Measurements from ENCODE around the gene BIK. TPM values are rescaled to one million over a fixed set of nuclear protein-coding genes. Genes with fewer than 3 reads are reported as not detected.

Gene BIK
- polyA plus RNA-seq, 2 donors = 11.4 to 18.5 TPM

- WGBS, 2 donors = 67 to 72% methylated on average over 12 of the region's 12 CpGs
- Histone ChIP-seq H3K4me3 (ENCODE audit: low read depth in 1 of 2, low read length in 2 of 2) (peak overlapping the region in 1 of 2 donors; percentile 23), H3K27me3 (ENCODE audit: control insufficient read depth in 1 of 2, insufficient read depth in 2 of 2, low read length in 2 of 2) (no peaks in the 10 kb centered on the region), H3K27ac (ENCODE audit: low read depth in 2 of 2, low read length in 1 of 2) (peak overlapping the region; percentile 69 to 86), H3K9me3 (ENCODE audit: control insufficient read depth in 2 of 2, insufficient read depth in 1 of 2, low read depth in 1 of 2, low read length in 1 of 2) (no peaks in the 10 kb centered on the region), H3K36me3 (ENCODE audit: control insufficient read depth in 2 of 2, insufficient read depth in 2 of 2, low read length in 1 of 2) (peaks cover 7 to 72% of the 10 kb centered on the region in 2 donors), H3K4me1 (ENCODE audit: control insufficient read depth in 2 of 2, insufficient read depth in 2 of 2, low read length in 1 of 2) (peaks cover 0 to 34% of the 10 kb centered on the region in 2 donors)
These were observed 61.1 kb downstream of the BIK start for GRCh38 chr22:43171607-43172006.

GRCh38 chr22:43172191-43172590 lies 61.6 kb downstream of the BIK start:
- WGBS, 2 donors = 96 to 97% methylated on average over 19 of the region's 19 CpGs
- H3K4me3 ChIP-seq (ENCODE audit: low read depth in 1 of 2, low read length in 2 of 2) = no peak overlapping the region
- H3K27ac ChIP-seq (ENCODE audit: low read depth in 2 of 2, low read length in 1 of 2) = peak overlapping the region; percentile 57 to 86
- peaks cover 7 to 74% of the 10 kb centered on the region in 2 donors for H3K36me3 ChIP-seq (ENCODE audit: control insufficient read depth in 2 of 2, insufficient read depth in 2 of 2, low read length in 1 of 2)
- H3K4me1 ChIP-seq (ENCODE audit: control insufficient read depth in 2 of 2, insufficient read depth in 2 of 2, low read length in 1 of 2) = peaks cover 0 to 34% of the 10 kb centered on the region in 2 donors
- H3K9me3 ChIP-seq (ENCODE audit: control insufficient read depth in 2 of 2, insufficient read depth in 1 of 2, low read depth in 1 of 2, low read length in 1 of 2) = no peaks in the 10 kb centered on the region
- no peaks in the 10 kb centered on the region for H3K27me3 ChIP-seq (ENCODE audit: control insufficient read depth in 1 of 2, insufficient read depth in 2 of 2, low read length in 2 of 2)

GRCh38 chr22:43173566-43173965 lies 63.0 kb downstream of the BIK start:
- Histone ChIP-seq H3K4me1 (ENCODE audit: control insufficient read depth in 2 of 2, insufficient read depth in 2 of 2, low read length in 1 of 2) (peaks cover 0 to 34% of the 10 kb centered on the region in 2 donors), H3K27me3 (ENCODE audit: control insufficient read depth in 1 of 2, insufficient read depth in 2 of 2, low read length in 2 of 2) (no peaks in the 10 kb centered on the region), H3K4me3 (ENCODE audit: low read depth in 1 of 2, low read length in 2 of 2) (no peak overlapping the region), H3K27ac (ENCODE audit: low read depth in 2 of 2, low read length in 1 of 2) (peak overlapping the region in 1 of 2 donors; percentile 91), H3K36me3 (ENCODE audit: control insufficient read depth in 2 of 2, insufficient read depth in 2 of 2, low read length in 1 of 2) (peaks cover 7 to 71% of the 10 kb centered on the region in 2 donors), H3K9me3 (ENCODE audit: control insufficient read depth in 2 of 2, insufficient read depth in 1 of 2, low read depth in 1 of 2, low read length in 1 of 2) (no peaks in the 10 kb centered on the region)
- WGBS, 2 donors = 92 to 95% methylated on average over 9 of the region's 9 CpGs

GRCh38 chr22:43173976-43174720 lies 63.6 kb downstream of the BIK start:
- Histone ChIP-seq H3K9me3 (ENCODE audit: control insufficient read depth in 2 of 2, insufficient read depth in 1 of 2, low read depth in 1 of 2, low read length in 1 of 2) (no peaks in the 10 kb centered on the region), H3K4me3 (ENCODE audit: low read depth in 1 of 2, low read length in 2 of 2) (no peak overlapping the region), H3K27ac (ENCODE audit: low read depth in 2 of 2, low read length in 1 of 2) (peak overlapping the region; percentile 69 to 91), H3K4me1 (ENCODE audit: control insufficient read depth in 2 of 2, insufficient read depth in 2 of 2, low read length in 1 of 2) (peaks cover 0 to 36% of the 10 kb centered on the region in 2 donors), H3K27me3 (ENCODE audit: control insufficient read depth in 1 of 2, insufficient read depth in 2 of 2, low read length in 2 of 2) (no peaks in the 10 kb centered on the region), H3K36me3 (ENCODE audit: control insufficient read depth in 2 of 2, insufficient read depth in 2 of 2, low read length in 1 of 2) (peaks cover 12 to 71% of the 10 kb centered on the region in 2 donors)
- 71 to 76% methylated on average over 39 of the region's 39 CpGs for WGBS, 2 donors

- no peaks in the 10 kb centered on the region for H3K27me3 ChIP-seq (ENCODE audit: control insufficient read depth in 1 of 2, insufficient read depth in 2 of 2, low read length in 2 of 2)
- H3K27ac ChIP-seq (ENCODE audit: low read depth in 2 of 2, low read length in 1 of 2) = peak overlapping the region; percentile 69 to 91
- H3K9me3 ChIP-seq (ENCODE audit: control insufficient read depth in 2 of 2, insufficient read depth in 1 of 2, low read depth in 1 of 2, low read length in 1 of 2) = no peaks in the 10 kb centered on the region
- H3K4me1 ChIP-seq (ENCODE audit: control insufficient read depth in 2 of 2, insufficient read depth in 2 of 2, low read length in 1 of 2) = peaks cover 0 to 35% of the 10 kb centered on the region in 2 donors
- WGBS, 2 donors = 54 to 66% methylated on average over 9 of the region's 9 CpGs
- no peak overlapping the region for H3K4me3 ChIP-seq (ENCODE audit: low read depth in 1 of 2, low read length in 2 of 2)
- H3K36me3 ChIP-seq (ENCODE audit: control insufficient read depth in 2 of 2, insufficient read depth in 2 of 2, low read length in 1 of 2) = peaks cover 16 to 72% of the 10 kb centered on the region in 2 donors
These were observed 64.5 kb downstream of the BIK start for GRCh38 chr22:43174941-43175531.

- Histone ChIP-seq H3K27me3 (ENCODE audit: control insufficient read depth in 1 of 2, insufficient read depth in 2 of 2, low read length in 2 of 2) (no peaks in the 10 kb centered on the region), H3K36me3 (ENCODE audit: control insufficient read depth in 2 of 2, insufficient read depth in 2 of 2, low read length in 1 of 2) (peaks cover 18 to 71% of the 10 kb centered on the region in 2 donors), H3K27ac (ENCODE audit: low read depth in 2 of 2, low read length in 1 of 2) (peak overlapping the region; percentile 22 to 91), H3K9me3 (ENCODE audit: control insufficient read depth in 2 of 2, insufficient read depth in 1 of 2, low read depth in 1 of 2, low read length in 1 of 2) (no peaks in the 10 kb centered on the region), H3K4me1 (ENCODE audit: control insufficient read depth in 2 of 2, insufficient read depth in 2 of 2, low read length in 1 of 2) (peaks cover 0 to 29% of the 10 kb centered on the region in 2 donors), H3K4me3 (ENCODE audit: low read depth in 1 of 2, low read length in 2 of 2) (no peak overlapping the region)
- WGBS, 2 donors = 68 to 79% methylated on average over 15 of the region's 15 CpGs
These were observed 65.5 kb downstream of the BIK start for GRCh38 chr22:43176090-43176489.

GRCh38 chr22:43177479-43177878 lies 66.9 kb downstream of the BIK start:
- 81 to 84% methylated on average over 7 of the region's 7 CpGs for WGBS, 2 donors
- Histone ChIP-seq H3K9me3 (ENCODE audit: control insufficient read depth in 2 of 2, insufficient read depth in 1 of 2, low read depth in 1 of 2, low read length in 1 of 2) (no peaks in the 10 kb centered on the region), H3K36me3 (ENCODE audit: control insufficient read depth in 2 of 2, insufficient read depth in 2 of 2, low read length in 1 of 2) (peaks cover 16 to 69% of the 10 kb centered on the region in 2 donors), H3K4me1 (ENCODE audit: control insufficient read depth in 2 of 2, insufficient read depth in 2 of 2, low read length in 1 of 2) (peaks cover 0 to 21% of the 10 kb centered on the region in 2 donors), H3K27me3 (ENCODE audit: control insufficient read depth in 1 of 2, insufficient read depth in 2 of 2, low read length in 2 of 2) (no peaks in the 10 kb centered on the region), H3K27ac (ENCODE audit: low read depth in 2 of 2, low read length in 1 of 2) (no peak overlapping the region), H3K4me3 (ENCODE audit: low read depth in 1 of 2, low read length in 2 of 2) (no peak overlapping the region)

Other genes starting within 250 kb of the BIK start
- gene PACSIN2, start 95.6 kb upstream of the BIK start, polyA plus RNA-seq = 10 to 100 TPM; 17.1 to 20.3 TPM
- 1 to 10 TPM; 2.2 to 2.4 TPM for gene TTLL1, start 21.4 kb upstream of the BIK start, polyA plus RNA-seq
- gene MCAT, start 32.6 kb downstream of the BIK start, polyA plus RNA-seq = 10 to 100 TPM; 10.2 to 16.6 TPM
- 100 to 1,000 TPM; 660 to 791 TPM for gene TSPO, start 40.8 kb downstream of the BIK start, polyA plus RNA-seq
- 10 to 100 TPM; 79.5 to 96.4 TPM for gene TTLL12, start 76.4 kb downstream of the BIK start, polyA plus RNA-seq
- gene SCUBE1, start 232.6 kb downstream of the BIK start, polyA plus RNA-seq = 1 to 10 TPM; 2.2 to 2.4 TPM

Data from esophagus (tissue), 2 donors.